Bone marrow (tissue), 2 donors: ENCODE data around the gene TXNL1.

ENCODE experiments used
- DNase-seq, 2 donors: peaks; one replicate each; lab custom pipeline; 2025; lab: John Stamatoyannopoulos, UW

The TXNL1 gene

DNA sequence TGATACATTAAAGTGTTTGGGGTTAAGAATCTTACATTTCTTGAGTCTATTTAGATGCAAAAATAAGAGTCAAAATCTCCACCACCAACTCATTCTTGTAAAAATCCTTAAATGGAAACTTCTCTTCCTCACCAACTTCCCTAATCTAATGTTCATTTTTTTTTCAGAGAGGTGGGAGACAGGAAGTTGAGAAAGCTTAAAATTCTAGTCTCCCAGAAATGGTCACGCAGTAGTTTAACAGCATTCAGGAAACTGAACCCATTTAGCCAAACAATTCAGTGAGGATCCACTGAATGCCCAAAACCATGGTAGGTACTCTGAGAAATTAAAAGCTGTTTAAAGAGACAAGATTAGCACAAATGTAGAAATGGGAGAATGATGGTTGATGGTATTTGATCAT lies 69.0 kb downstream of the TXNL1 start:
- DNase-seq = no peak

DNA sequence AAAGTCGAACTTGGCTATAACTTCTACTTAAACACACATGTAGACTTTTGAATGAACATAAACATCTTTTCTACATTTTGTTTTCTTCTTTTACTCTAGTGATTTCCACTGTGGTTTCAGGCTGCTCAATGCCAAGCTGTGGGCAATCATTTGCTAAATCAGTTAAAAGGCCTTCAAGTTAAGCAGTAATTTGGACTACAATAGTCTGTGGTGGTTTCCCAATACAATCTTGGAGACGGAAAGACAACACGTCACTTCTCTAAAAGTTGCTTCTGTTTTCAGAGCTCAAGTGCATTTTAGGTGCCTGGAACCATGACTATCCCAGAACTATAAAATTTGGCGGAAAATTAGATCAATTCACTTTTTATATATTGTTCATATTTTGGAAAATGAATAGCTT lies 69.4 kb downstream of the TXNL1 start:
- peak in 1 of 2 donors; percentile 14 for DNase-seq

DNA sequence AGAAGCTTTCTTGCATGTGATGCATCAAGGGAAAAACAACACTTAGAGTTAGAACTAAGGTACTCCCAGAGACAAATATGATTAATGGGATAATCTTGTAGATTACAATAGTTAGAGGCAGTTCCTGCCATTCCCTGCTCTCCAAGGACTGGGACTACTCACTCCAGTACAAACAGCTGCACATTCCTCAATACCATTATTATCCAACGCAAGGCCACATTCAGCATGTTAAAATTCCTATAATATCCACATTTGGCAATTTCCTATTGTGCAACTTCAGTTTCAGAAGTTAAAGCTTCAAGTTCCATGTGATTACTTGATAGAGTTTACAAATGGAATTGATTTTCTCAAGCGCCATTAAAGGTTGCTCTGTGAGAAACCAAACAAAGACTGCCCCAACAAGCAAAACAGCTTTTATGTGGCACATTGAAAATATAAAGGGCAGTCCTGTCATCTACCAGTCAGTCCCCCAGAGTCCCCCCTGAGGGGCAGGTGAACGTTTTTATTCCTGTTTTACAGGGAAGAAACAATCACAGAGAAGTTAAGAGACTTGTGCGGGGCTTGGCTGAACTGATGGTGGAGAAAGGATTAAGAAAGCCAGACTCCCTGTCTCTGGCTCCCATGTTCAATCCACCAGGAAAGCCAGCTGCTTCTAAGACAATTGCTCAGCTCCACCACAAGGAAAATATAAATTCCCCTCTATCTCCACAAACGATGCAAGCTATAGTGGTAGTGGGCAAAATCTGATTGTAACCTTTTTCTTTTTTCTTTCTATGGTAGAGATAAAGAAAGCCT lies 72.6 kb downstream of the TXNL1 start:
- no peak for DNase-seq

DNA sequence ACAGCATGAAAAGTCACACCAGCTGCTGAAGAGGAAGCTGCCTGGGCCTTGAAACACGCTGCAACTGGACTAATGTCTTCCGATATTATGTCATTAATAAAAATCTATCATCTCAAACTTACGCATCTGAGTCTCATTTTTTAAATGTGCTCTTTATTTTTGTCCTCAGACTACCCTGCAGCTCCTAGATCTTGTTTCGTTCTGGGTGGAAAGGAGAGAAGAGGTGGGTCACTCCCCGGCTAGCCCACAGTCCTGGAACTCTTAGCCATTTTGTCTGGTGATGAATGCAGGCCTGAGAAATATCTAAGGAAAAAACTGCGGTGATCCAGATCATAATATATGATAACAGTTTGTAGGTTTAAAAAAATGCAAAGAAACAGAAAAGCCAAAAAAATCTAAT lies 73.3 kb downstream of the TXNL1 start:
- no peak for DNase-seq

DNA sequence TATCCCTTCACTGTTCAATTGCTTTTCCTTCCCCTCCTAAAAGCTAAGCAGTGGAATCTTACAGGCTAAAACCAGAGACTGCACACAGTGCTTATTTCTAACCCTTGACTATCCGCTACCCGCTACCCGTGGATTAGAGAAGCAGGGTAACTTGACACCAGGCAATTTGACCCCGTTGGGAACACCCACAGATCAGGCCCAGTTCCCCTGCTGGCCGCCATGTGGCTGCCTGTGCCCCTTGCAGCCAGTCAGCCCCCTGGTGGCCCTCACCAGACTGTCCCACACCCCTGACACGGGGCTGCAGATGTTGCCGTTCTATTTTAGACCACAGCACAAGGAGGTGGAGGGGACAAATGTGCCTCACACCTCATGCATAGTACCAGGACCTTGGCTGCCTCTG lies 74.8 kb downstream of the TXNL1 start:
- DNase-seq = no peak

DNA sequence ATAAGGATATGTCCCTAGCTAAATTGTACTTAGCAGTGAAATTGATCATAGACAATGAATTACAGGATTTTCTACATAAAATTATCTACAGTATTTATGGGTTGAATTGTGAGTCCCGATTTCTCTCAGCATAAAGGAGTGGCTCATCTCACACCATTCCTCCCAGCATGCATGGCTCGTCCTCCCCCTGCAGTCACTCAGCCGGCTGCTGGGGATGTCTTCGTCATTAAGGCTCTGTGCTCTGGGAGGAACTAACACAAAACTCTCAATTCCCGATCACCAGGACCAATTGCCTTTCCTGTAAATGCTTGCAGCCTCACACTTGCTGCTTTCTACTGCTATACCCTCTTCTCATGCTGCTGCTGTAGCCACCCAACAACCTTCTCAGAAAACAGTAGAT lies 75.9 kb downstream of the TXNL1 start:
- DNase-seq = no peak

DNA sequence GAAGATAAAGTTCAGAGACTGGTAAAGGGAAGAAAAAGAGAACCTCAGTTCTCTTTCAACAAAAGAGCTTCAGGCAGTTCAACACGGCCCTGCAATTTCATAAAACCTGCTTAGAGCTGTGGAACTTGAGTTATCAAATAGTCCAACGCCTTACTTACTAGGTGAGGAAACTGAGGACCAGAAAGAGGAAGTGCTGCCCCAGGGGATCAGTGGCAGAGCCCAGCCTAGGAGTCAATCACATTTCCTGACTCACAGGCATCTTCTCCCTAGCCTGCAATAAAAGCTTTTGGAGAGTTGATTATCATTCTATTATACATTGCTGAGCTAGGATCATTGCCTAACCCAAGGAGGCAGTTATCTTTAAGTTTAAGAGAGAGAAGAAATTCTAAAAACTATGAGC lies 77.4 kb downstream of the TXNL1 start:
- DNase-seq = no peak

DNA sequence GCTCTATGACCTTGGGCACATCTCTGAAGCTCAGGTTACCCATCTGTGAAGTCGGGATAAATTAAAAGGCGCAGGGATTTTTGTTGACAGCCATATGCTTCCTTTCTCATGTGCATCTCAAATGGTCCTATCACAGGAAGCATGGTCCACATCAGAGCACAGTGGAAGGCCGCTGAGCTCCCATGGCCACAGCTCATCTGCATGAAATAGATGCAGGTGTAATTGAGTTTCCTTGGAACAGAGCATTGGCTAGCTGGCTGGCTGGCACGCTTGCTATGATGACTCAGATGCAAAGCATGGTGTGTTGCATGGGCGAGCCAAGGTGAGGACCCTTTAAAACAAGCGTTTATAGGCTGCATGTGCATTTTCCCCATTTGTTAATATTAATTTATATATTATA lies 79.3 kb downstream of the TXNL1 start:
- no peak for DNase-seq

DNA sequence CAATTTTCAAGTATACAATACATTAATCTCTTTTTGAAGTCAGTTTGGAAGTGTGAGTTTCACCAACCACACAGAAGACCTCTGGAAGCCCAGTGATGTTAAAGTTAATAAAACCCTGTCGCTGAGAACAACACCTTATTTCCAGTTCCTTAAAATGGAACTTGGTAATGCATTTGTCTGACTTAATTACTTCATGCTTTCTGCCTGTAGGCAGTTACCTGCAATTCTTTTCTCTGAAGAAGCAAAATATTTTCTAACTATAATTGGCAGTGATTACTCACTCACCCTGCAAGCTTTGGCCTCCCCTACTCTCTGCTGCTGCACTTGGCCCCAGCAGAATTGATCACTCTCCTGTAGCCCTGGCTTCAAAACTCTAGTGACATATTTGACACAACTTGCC lies 81.5 kb downstream of the TXNL1 start:
- no peak for DNase-seq

DNA sequence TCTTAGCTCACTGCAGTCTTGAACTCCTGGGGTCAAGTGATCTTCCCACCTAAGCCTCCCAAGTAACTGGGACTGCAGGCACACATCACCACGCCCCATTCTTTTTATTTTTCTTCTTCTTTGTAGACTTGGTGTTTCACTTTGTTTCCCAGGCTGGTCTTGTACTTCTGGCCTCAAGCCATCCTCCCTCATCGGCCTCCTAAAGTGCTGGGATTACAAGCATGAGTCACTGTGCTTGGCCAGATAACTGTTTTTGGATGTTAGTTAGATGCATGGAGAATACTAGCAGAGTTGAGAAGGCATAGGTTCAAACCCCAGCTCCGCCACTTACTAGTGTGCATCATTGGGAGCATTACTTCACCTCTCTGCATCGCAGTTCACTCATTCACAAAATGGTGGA lies 88.3 kb downstream of the TXNL1 start:
- DNase-seq = no peak
